ENCODE results near the gene CCS.

Gene CCS

GRCh38 chr11:66562907-66563583 is 29.9 kb upstream of the CCS start:
- CTCF ChIA-PET = no interaction called here
- DNase-seq (ENCODE audit: extremely low spot score) = no peak
- POLR2A ChIA-PET = interaction anchor here (1.2 to 2.0 kb wide), 2 partner anchors 17 to 53 kb away, joined by 3 to 4 read pairs; partner anchors contain the start of genes RBM14 and ZDHHC24
- no peak for TF ChIP-seq FOXK2 (IDR thresholded peaks at IDR 0.05)
- TF ChIP-seq FOXA1 (IDR thresholded peaks at IDR 0.05) = no peak
- no peak for TF ChIP-seq SP1 (IDR thresholded peaks at IDR 0.05)
- TF ChIP-seq SUZ12 (IDR thresholded peaks at IDR 0.05) = no peak
- TF ChIP-seq NFRKB (IDR thresholded peaks at IDR 0.05) = no peak
- TF ChIP-seq CTBP1 (IDR thresholded peaks at IDR 0.05; ENCODE audit: borderline replicate concordance) = no peak
- TF ChIP-seq ZNF384 (IDR thresholded peaks at IDR 0.05) = no peak
- TF ChIP-seq TARDBP (IDR thresholded peaks at IDR 0.05) = no peak
- TF ChIP-seq ELF4 (IDR thresholded peaks at IDR 0.05) = no peak
- TF ChIP-seq BHLHE40 (IDR thresholded peaks at IDR 0.05; ENCODE audit: borderline replicate concordance) = no peak
- TF ChIP-seq L3MBTL2 (conservative IDR thresholded peaks at IDR 0.05) = no peak
- TF ChIP-seq LEF1 (IDR thresholded peaks at IDR 0.05; ENCODE audit: borderline replicate concordance) = no peak
- no peak for TF ChIP-seq HDGF (IDR thresholded peaks at IDR 0.05; ENCODE audit: borderline replicate concordance)
- no peak for TF ChIP-seq PKNOX1 (IDR thresholded peaks at IDR 0.05)
- no peak for TF ChIP-seq ARNT (IDR thresholded peaks at IDR 0.05)
- TF ChIP-seq FOXM1 (IDR thresholded peaks at IDR 0.05; ENCODE audit: borderline replicate concordance) = no peak

GRCh38 chr11:66563832-66564231 is 29.2 kb upstream of the CCS start:
- POLR2A ChIA-PET = interaction anchor here (1.2 kb wide), 1 partner anchor 52 kb away, joined by 3 read pairs; the partner anchor contains the start of gene RBM14
- TF ChIP-seq FOXA1 (IDR thresholded peaks at IDR 0.05) (no peak), PKNOX1 (IDR thresholded peaks at IDR 0.05) (no peak), TARDBP (IDR thresholded peaks at IDR 0.05) (no peak), FOXM1 (IDR thresholded peaks at IDR 0.05; ENCODE audit: borderline replicate concordance) (no peak), L3MBTL2 (conservative IDR thresholded peaks at IDR 0.05) (no peak), BHLHE40 (IDR thresholded peaks at IDR 0.05; ENCODE audit: borderline replicate concordance) (no peak), ZNF384 (IDR thresholded peaks at IDR 0.05) (no peak), FOXK2 (IDR thresholded peaks at IDR 0.05) (no peak), HDGF (IDR thresholded peaks at IDR 0.05; ENCODE audit: borderline replicate concordance) (no peak), CTBP1 (IDR thresholded peaks at IDR 0.05; ENCODE audit: borderline replicate concordance) (no peak), NFRKB (IDR thresholded peaks at IDR 0.05) (no peak), SP1 (IDR thresholded peaks at IDR 0.05) (no peak), ELF4 (IDR thresholded peaks at IDR 0.05) (no peak), LEF1 (IDR thresholded peaks at IDR 0.05; ENCODE audit: borderline replicate concordance) (no peak), SUZ12 (IDR thresholded peaks at IDR 0.05) (no peak)
- CTCF ChIA-PET = no interaction called here
- no peak for DNase-seq (ENCODE audit: extremely low spot score)

- ChIA-PET CTCF (interaction anchor here (0.7 kb wide), 1 partner anchor 806 kb away, joined by 4 read pairs; no protein-coding TSS in a partner anchor), POLR2A (no interaction called here)
- TF ChIP-seq BHLHE40 (IDR thresholded peaks at IDR 0.05; ENCODE audit: borderline replicate concordance) (no peak), PKNOX1 (IDR thresholded peaks at IDR 0.05) (no peak), SUZ12 (IDR thresholded peaks at IDR 0.05) (no peak), L3MBTL2 (conservative IDR thresholded peaks at IDR 0.05) (no peak), ZNF384 (IDR thresholded peaks at IDR 0.05) (no peak), NFRKB (IDR thresholded peaks at IDR 0.05) (no peak), TARDBP (IDR thresholded peaks at IDR 0.05) (no peak), LEF1 (IDR thresholded peaks at IDR 0.05; ENCODE audit: borderline replicate concordance) (no peak), FOXK2 (IDR thresholded peaks at IDR 0.05) (no peak), CTBP1 (IDR thresholded peaks at IDR 0.05; ENCODE audit: borderline replicate concordance) (no peak), FOXM1 (IDR thresholded peaks at IDR 0.05; ENCODE audit: borderline replicate concordance) (no peak), FOXA1 (IDR thresholded peaks at IDR 0.05) (no peak), ARNT (IDR thresholded peaks at IDR 0.05) (no peak), SP1 (IDR thresholded peaks at IDR 0.05) (no peak), ELF4 (IDR thresholded peaks at IDR 0.05) (no peak), HDGF (IDR thresholded peaks at IDR 0.05; ENCODE audit: borderline replicate concordance) (no peak)
- no peak for DNase-seq (ENCODE audit: extremely low spot score)
These were observed 28.4 kb upstream of the CCS start for GRCh38 chr11:66564538-66564937.

- no peak for DNase-seq (ENCODE audit: extremely low spot score)
- POLR2A ChIA-PET = no interaction called here
- CTCF ChIA-PET = interaction anchor here (0.7 kb wide), 1 partner anchor 806 kb away, joined by 4 read pairs; no protein-coding TSS in a partner anchor
- TF ChIP-seq LEF1 (IDR thresholded peaks at IDR 0.05; ENCODE audit: borderline replicate concordance) = no peak
- no peak for TF ChIP-seq TARDBP (IDR thresholded peaks at IDR 0.05)
- no peak for TF ChIP-seq SP1 (IDR thresholded peaks at IDR 0.05)
- TF ChIP-seq ELF4 (IDR thresholded peaks at IDR 0.05) = no peak
- no peak for TF ChIP-seq FOXM1 (IDR thresholded peaks at IDR 0.05; ENCODE audit: borderline replicate concordance)
- no peak for TF ChIP-seq FOXK2 (IDR thresholded peaks at IDR 0.05)
- TF ChIP-seq BHLHE40 (IDR thresholded peaks at IDR 0.05; ENCODE audit: borderline replicate concordance) = no peak
These were observed 28.0 kb upstream of the CCS start for GRCh38 chr11:66564984-66565383.

GRCh38 chr11:66566221-66566620 is 26.8 kb upstream of the CCS start:
- ChIA-PET CTCF (no interaction called here), POLR2A (no interaction called here)
- DNase-seq (ENCODE audit: extremely low spot score) = no peak
- TF ChIP-seq NFRKB (IDR thresholded peaks at IDR 0.05) (no peak), ARNT (IDR thresholded peaks at IDR 0.05) (no peak), FOXM1 (IDR thresholded peaks at IDR 0.05; ENCODE audit: borderline replicate concordance) (no peak), FOXK2 (IDR thresholded peaks at IDR 0.05) (no peak), L3MBTL2 (conservative IDR thresholded peaks at IDR 0.05) (no peak)

GRCh38 chr11:66567787-66568123 is 25.2 kb upstream of the CCS start:
- CTCF ChIA-PET = no interaction called here
- POLR2A ChIA-PET = interaction anchor here (1.5 kb wide), 3 partner anchors 10 to 110 kb away, joined by 3 to 7 read pairs (median 4); partner anchors contain the start of genes RBM4 and RBM4B
- no peak for DNase-seq (ENCODE audit: extremely low spot score)
- no peak for TF ChIP-seq FOXA1 (IDR thresholded peaks at IDR 0.05)
- no peak for TF ChIP-seq LEF1 (IDR thresholded peaks at IDR 0.05; ENCODE audit: borderline replicate concordance)
- TF ChIP-seq FOXK2 (IDR thresholded peaks at IDR 0.05) = no peak
- no peak for TF ChIP-seq SP1 (IDR thresholded peaks at IDR 0.05)
- no peak for TF ChIP-seq FOXM1 (IDR thresholded peaks at IDR 0.05; ENCODE audit: borderline replicate concordance)
- TF ChIP-seq TARDBP (IDR thresholded peaks at IDR 0.05) = no peak
- no peak for TF ChIP-seq L3MBTL2 (conservative IDR thresholded peaks at IDR 0.05)
- no peak for TF ChIP-seq SUZ12 (IDR thresholded peaks at IDR 0.05)
- TF ChIP-seq ELF4 (IDR thresholded peaks at IDR 0.05) = no peak
- TF ChIP-seq CTBP1 (IDR thresholded peaks at IDR 0.05; ENCODE audit: borderline replicate concordance) = no peak
- no peak for TF ChIP-seq PKNOX1 (IDR thresholded peaks at IDR 0.05)
- no peak for TF ChIP-seq ARNT (IDR thresholded peaks at IDR 0.05)
- TF ChIP-seq HDGF (IDR thresholded peaks at IDR 0.05; ENCODE audit: borderline replicate concordance) = no peak
- no peak for TF ChIP-seq ZNF384 (IDR thresholded peaks at IDR 0.05)
- no peak for TF ChIP-seq NFRKB (IDR thresholded peaks at IDR 0.05)
- no peak for TF ChIP-seq BHLHE40 (IDR thresholded peaks at IDR 0.05; ENCODE audit: borderline replicate concordance)
